ENCODE data around the gene CA7. TPM values are rescaled to one million over a fixed set of nuclear protein-coding genes. Genes with fewer than 3 reads are reported as not detected.

CA7 gene
- total RNA-seq, 4 donors from 2014 or later: not detected

- DNase-seq (ENCODE audit: low spot score) (no peak), ATAC-seq (ENCODE audit: low FRiP score) (no peak)
- TF ChIP-seq CTCF (IDR thresholded peaks at IDR 0.05): no peak
Measured at GRCh38 chr16:66886914-66887313, 42.7 kb downstream of the CA7 start.

- ATAC-seq (ENCODE audit: low FRiP score) (no peak), DNase-seq (ENCODE audit: low spot score) (no peak)
- TF ChIP-seq CTCF (IDR thresholded peaks at IDR 0.05): no peak
Measured at GRCh38 chr16:66888647-66889615, 44.7 kb downstream of the CA7 start.

- no peak for TF ChIP-seq CTCF (IDR thresholded peaks at IDR 0.05)
- ATAC-seq (ENCODE audit: low FRiP score) (no peak), DNase-seq (ENCODE audit: low spot score) (no peak)
Measured at GRCh38 chr16:66889622-66890021, 45.4 kb downstream of the CA7 start.

- ATAC-seq (ENCODE audit: low FRiP score) (no peak), DNase-seq (ENCODE audit: low spot score) (no peak)
- TF ChIP-seq CTCF (IDR thresholded peaks at IDR 0.05): no peak
Measured at GRCh38 chr16:66890799-66891198, 46.6 kb downstream of the CA7 start.

- ATAC-seq (ENCODE audit: low FRiP score) (no peak), DNase-seq (ENCODE audit: low spot score) (no peak)
- TF ChIP-seq CTCF (IDR thresholded peaks at IDR 0.05): no peak
Measured at GRCh38 chr16:66891360-66891759, 47.1 kb downstream of the CA7 start.

- DNase-seq (ENCODE audit: low spot score) (no peak), ATAC-seq (ENCODE audit: low FRiP score) (no peak)
- no peak for TF ChIP-seq CTCF (IDR thresholded peaks at IDR 0.05)
Measured at GRCh38 chr16:66891797-66892196, 47.6 kb downstream of the CA7 start.

- no peak for DNase-seq (ENCODE audit: low spot score)
- no peak for ATAC-seq (ENCODE audit: low FRiP score)
- no peak for TF ChIP-seq CTCF (IDR thresholded peaks at IDR 0.05)
Measured at GRCh38 chr16:66894055-66894454, 49.8 kb downstream of the CA7 start.
